PC-9 (cell line): Measurements from ENCODE around the gene ZFR2. TPM values are rescaled to one million over a fixed set of nuclear protein-coding genes. Genes with fewer than 3 reads are reported as not detected.

ENCODE experiments used
- BruUV-seq: library from RNA; stranded (reverse); fragments of 400-500 nt; replicated peaks from 2 replicates; lab custom pipeline; 2021; lab: Mats Ljungman, UMichigan
- CTCF ChIA-PET: fragments of 300-600 bp; sonication (Branson Sonifier 250); formaldehyde crosslinking; loops from one replicate; lab custom pipeline; 2022; ENCODE audit warnings: antibody characterized with exemption; lab: Charles Lee
- POLR2A ChIA-PET: fragments of 300-600 bp; sonication (Branson Sonifier 250); formaldehyde crosslinking; loops from one replicate; lab custom pipeline; 2022; ENCODE audit warnings: antibody characterized with exemption; ENCODE audit not compliant: unreplicated experiment; lab: Charles Lee
- DNase-seq, 2 experiments: peaks; one replicate each; pipeline versions ENCODE4 v3.0.0 to v3.0.0-alpha.2; 2015 to 2022; ENCODE audit warnings: mixed read lengths in 1 of 2
- H2AFZ ChIP-seq: fragments of 200-600 bp; sonication (generic); 2 replicates; pipeline ENCODE4 v1.8.1; 2017; ENCODE audit warnings: antibody characterized with exemption
- H3F3A ChIP-seq: fragments of 200-600 bp; sonication (generic); 2 replicates; pipeline ENCODE4 v1.8.1; 2017; ENCODE audit warnings: antibody characterized with exemption, mild to moderate bottlenecking, low read depth; ENCODE audit not compliant: insufficient read depth
- H3K27ac ChIP-seq: fragments of 200-600 bp; sonication (generic); 2 replicates; pipeline ENCODE4 v1.6.1; 2016; ENCODE audit warnings: mixed run types
- H3K27me3 ChIP-seq: fragments of 200-600 bp; sonication (generic); 2 replicates; pipeline ENCODE4 v1.6.1; 2016; ENCODE audit warnings: low read depth, mixed run types; ENCODE audit not compliant: insufficient read depth
- H3K36me3 ChIP-seq: fragments of 200-600 bp; sonication (generic); 2 replicates; pipeline ENCODE4 v1.6.1; 2016; ENCODE audit warnings: low read depth, mixed run types
- H3K4me1 ChIP-seq: fragments of 200-600 bp; sonication (generic); replicated peaks from 2 replicates; pipeline ENCODE4 v1.6.1; 2016; ENCODE audit warnings: mixed run types; ENCODE audit not compliant: insufficient read depth
- H3K4me2 ChIP-seq: fragments of 200-600 bp; sonication (generic); 2 replicates; pipeline ENCODE4 v1.6.1; 2017; ENCODE audit warnings: mixed run types
- H3K4me3 ChIP-seq: fragments of 200-600 bp; sonication (generic); 2 replicates; pipeline ENCODE4 v1.6.1; 2016; ENCODE audit warnings: mixed run types
- H3K79me2 ChIP-seq: fragments of 200-600 bp; sonication (generic); 2 replicates; pipeline ENCODE4 v1.6.1; 2017; ENCODE audit warnings: low read depth, mixed run types
- H3K9me2 ChIP-seq: fragments of 200-600 bp; sonication (generic); 2 replicates; pipeline ENCODE4 v1.8.1; 2017; ENCODE audit warnings: mild to moderate bottlenecking; ENCODE audit not compliant: insufficient read depth
- H3K9me3 ChIP-seq: fragments of 200-600 bp; sonication (generic); 2 replicates; pipeline ENCODE4 v1.8.1; 2016; ENCODE audit warnings: low read depth; ENCODE audit not compliant: insufficient read depth
- H4K20me1 ChIP-seq: fragments of 200-600 bp; sonication (generic); 2 replicates; pipeline ENCODE4 v1.8.1; 2017; ENCODE audit not compliant: insufficient read depth
- CTCF ChIP-seq: fragments of 200-600 bp; sonication (generic); conservative IDR thresholded peaks from 2 replicates; pipeline ENCODE4 v1.6.1; 2017; ENCODE audit warnings: mixed run types, antibody characterized with exemption, mild to moderate bottlenecking, moderate library complexity
- EZH2 ChIP-seq: fragments of 200-600 bp; sonication (generic); IDR thresholded peaks from 2 replicates; pipeline ENCODE4 v1.8.0; 2017; ENCODE audit warnings: antibody characterized with exemption, low read depth
- intact Hi-C: fragments of 100-400 bp; cut with micrococcal nuclease; formaldehyde crosslinking; loops from one replicate; pipeline ENCODE4 v1.10.0; 2022; ENCODE audit not compliant: unreplicated experiment
- total RNA-seq: library from RNA; stranded (reverse); gene quantifications from 2 replicates; pipeline ENCODE4 v1.2.3, GENCODE V29; 2021

The ZFR2 gene
- total RNA-seq, 1 experiment from 2014 or later = not detected

GRCh38 chr19:3792114-3792513 lies 76.7 kb downstream of the ZFR2 start:
- no peak for DNase-seq
- BruUV-seq = no TSS peak
- Histone ChIP-seq H3K27me3 (peaks cover 8% of the 10 kb centered on the region; the same call in 1 of the 2 replicates), H2AFZ (no peak overlapping the region), H3K4me3 (no peak overlapping the region), H3K9me3 (no peaks in the 10 kb centered on the region), H3K27ac (no peak overlapping the region), H4K20me1 (no peaks in the 10 kb centered on the region), H3K4me2 (no peak overlapping the region), H3F3A (no peaks in the 10 kb centered on the region), H3K79me2 (no peaks in the 10 kb centered on the region), H3K4me1 (no peaks in the 10 kb centered on the region), H3K36me3 (no peaks in the 10 kb centered on the region), H3K9me2 (no peaks in the 10 kb centered on the region)
- POLR2A ChIA-PET = no interaction called here
- TF ChIP-seq CTCF = no peak
- no peak for TF ChIP-seq EZH2
- CTCF ChIA-PET = no interaction called here
- intact Hi-C loops = no loop called here

GRCh38 chr19:3790941-3791340 lies 77.9 kb downstream of the ZFR2 start:
- DNase-seq = no peak
- POLR2A ChIA-PET = no interaction called here
- Histone ChIP-seq H4K20me1 (no peaks in the 10 kb centered on the region), H3F3A (no peaks in the 10 kb centered on the region), H3K4me2 (no peak overlapping the region), H3K27me3 (peaks cover 8% of the 10 kb centered on the region; the same call in 1 of the 2 replicates), H3K36me3 (no peaks in the 10 kb centered on the region), H2AFZ (no peak overlapping the region), H3K9me3 (no peaks in the 10 kb centered on the region), H3K4me1 (no peaks in the 10 kb centered on the region), H3K4me3 (no peak overlapping the region), H3K9me2 (no peaks in the 10 kb centered on the region), H3K79me2 (no peaks in the 10 kb centered on the region), H3K27ac (no peak overlapping the region)
- CTCF ChIA-PET = no interaction called here
- TF ChIP-seq CTCF (no peak), EZH2 (no peak)
- intact Hi-C loops = no loop called here
- no TSS peak for BruUV-seq

GRCh38 chr19:3790209-3790734 lies 78.6 kb downstream of the ZFR2 start:
- TF ChIP-seq CTCF = no peak
- no peak for TF ChIP-seq EZH2
- no peak for DNase-seq
- no peaks in the 10 kb centered on the region for H3K36me3 ChIP-seq
- ChIA-PET CTCF (no interaction called here), POLR2A (no interaction called here)
- H3F3A ChIP-seq = no peaks in the 10 kb centered on the region
- no peaks in the 10 kb centered on the region for H3K9me3 ChIP-seq
- no peaks in the 10 kb centered on the region for H3K9me2 ChIP-seq
- no peaks in the 10 kb centered on the region for H4K20me1 ChIP-seq
- no peak overlapping the region for H2AFZ ChIP-seq
- no TSS peak for BruUV-seq
- H3K27ac ChIP-seq = no peak overlapping the region
- no peaks in the 10 kb centered on the region for H3K79me2 ChIP-seq
- H3K4me1 ChIP-seq = no peaks in the 10 kb centered on the region
- no peak overlapping the region for H3K4me2 ChIP-seq
- intact Hi-C loops = no loop called here
- peaks cover 8% of the 10 kb centered on the region; the same call in 1 of the 2 replicates for H3K27me3 ChIP-seq
- H3K4me3 ChIP-seq = no peak overlapping the region
